C4-2B (cell line): Measurements from ENCODE around the gene CNTRL.

ENCODE experiments used
- ZFX ChIP-seq: fragments of 450-650 bp; IDR thresholded peaks from 2 replicates; pipeline ENCODE4 v1.6.1; 2017
- TF ChIP-seq, protein P1 (sequence below): fragments of 450-650 bp; conservative IDR thresholded peaks from 2 replicates; pipeline ENCODE4 v1.5.1; 2017; ENCODE audit warnings: mild to moderate bottlenecking

DNA sequence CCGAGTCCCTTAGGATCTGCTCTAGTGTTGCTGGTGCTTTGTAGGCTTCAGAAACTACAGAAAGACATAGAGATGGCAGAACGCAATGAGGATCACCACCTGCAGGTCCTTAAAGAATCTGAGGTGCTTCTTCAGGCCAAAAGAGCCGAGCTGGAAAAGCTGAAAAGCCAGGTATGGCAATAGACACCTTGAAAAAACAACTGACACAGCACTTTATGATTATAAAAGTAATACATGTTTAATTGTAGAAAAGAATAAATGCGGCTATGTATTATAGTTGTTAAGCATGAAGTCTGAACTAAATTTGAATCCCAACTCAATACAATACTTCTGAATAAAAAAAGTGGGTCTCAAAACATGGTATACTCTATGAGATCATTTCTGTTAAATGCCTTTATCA is 83.2 kb downstream of the CNTRL start:
- TF ChIP-seq, protein P1, sequence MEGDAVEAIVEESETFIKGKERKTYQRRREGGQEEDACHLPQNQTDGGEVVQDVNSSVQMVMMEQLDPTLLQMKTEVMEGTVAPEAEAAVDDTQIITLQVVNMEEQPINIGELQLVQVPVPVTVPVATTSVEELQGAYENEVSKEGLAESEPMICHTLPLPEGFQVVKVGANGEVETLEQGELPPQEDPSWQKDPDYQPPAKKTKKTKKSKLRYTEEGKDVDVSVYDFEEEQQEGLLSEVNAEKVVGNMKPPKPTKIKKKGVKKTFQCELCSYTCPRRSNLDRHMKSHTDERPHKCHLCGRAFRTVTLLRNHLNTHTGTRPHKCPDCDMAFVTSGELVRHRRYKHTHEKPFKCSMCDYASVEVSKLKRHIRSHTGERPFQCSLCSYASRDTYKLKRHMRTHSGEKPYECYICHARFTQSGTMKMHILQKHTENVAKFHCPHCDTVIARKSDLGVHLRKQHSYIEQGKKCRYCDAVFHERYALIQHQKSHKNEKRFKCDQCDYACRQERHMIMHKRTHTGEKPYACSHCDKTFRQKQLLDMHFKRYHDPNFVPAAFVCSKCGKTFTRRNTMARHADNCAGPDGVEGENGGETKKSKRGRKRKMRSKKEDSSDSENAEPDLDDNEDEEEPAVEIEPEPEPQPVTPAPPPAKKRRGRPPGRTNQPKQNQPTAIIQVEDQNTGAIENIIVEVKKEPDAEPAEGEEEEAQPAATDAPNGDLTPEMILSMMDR, result no peak
- TF ChIP-seq ZFX, result no peak
